Activated CD8-positive, alpha-beta memory T cell treated with anti-CD3 and anti-CD28 coated beads for 1 hour (primary cell): ENCODE data around the gene COP1.

Source experiments
- DNase-seq, 2 donors: peaks; one replicate each; pipeline ENCODE4 v3.0.0-alpha.2; 2020; ENCODE audit warnings: low read depth in 1 of 2; ENCODE audit errors: extremely low read depth in 1 of 2

COP1 gene

GRCh38 chr1:176201568-176201967 lies 5.5 kb downstream of the COP1 start:
- no peak for DNase-seq

GRCh38 chr1:176199707-176200106 lies 7.4 kb downstream of the COP1 start:
- no peak for DNase-seq

GRCh38 chr1:176198413-176198812 lies 8.7 kb downstream of the COP1 start:
- no peak for DNase-seq

- DNase-seq: no peak
Measured at GRCh38 chr1:176196728-176197127, 10.4 kb downstream of the COP1 start.

GRCh38 chr1:176195547-176195946 lies 11.5 kb downstream of the COP1 start:
- DNase-seq: no peak

GRCh38 chr1:176193663-176194062 lies 13.4 kb downstream of the COP1 start:
- DNase-seq: no peak

GRCh38 chr1:176193023-176193422 lies 14.1 kb downstream of the COP1 start:
- DNase-seq: no peak

- DNase-seq: no peak
Measured at GRCh38 chr1:176188604-176189003, 18.5 kb downstream of the COP1 start.

GRCh38 chr1:176187001-176187400 lies 20.1 kb downstream of the COP1 start:
- DNase-seq: no peak

GRCh38 chr1:176183618-176184017 lies 23.5 kb downstream of the COP1 start:
- no peak for DNase-seq

- no peak for DNase-seq
Measured at GRCh38 chr1:176178316-176178715, 28.8 kb downstream of the COP1 start.

GRCh38 chr1:176177764-176178163 lies 29.3 kb downstream of the COP1 start:
- DNase-seq: no peak

- no peak for DNase-seq
Measured at GRCh38 chr1:176174108-176174507, 33.0 kb downstream of the COP1 start.

- no peak for DNase-seq
Measured at GRCh38 chr1:176172215-176172614, 34.9 kb downstream of the COP1 start.

- DNase-seq: no peak
Measured at GRCh38 chr1:176167210-176167609, 39.9 kb downstream of the COP1 start.

GRCh38 chr1:176165573-176165972 lies 41.5 kb downstream of the COP1 start:
- no peak for DNase-seq

GRCh38 chr1:176164014-176164678 lies 42.9 kb downstream of the COP1 start:
- DNase-seq: no peak

- DNase-seq: no peak
Measured at GRCh38 chr1:176159993-176160392, 47.1 kb downstream of the COP1 start.

- no peak for DNase-seq
Measured at GRCh38 chr1:176157995-176158394, 49.1 kb downstream of the COP1 start.

- no peak for DNase-seq
Measured at GRCh38 chr1:176149939-176150807, 56.9 kb downstream of the COP1 start.

GRCh38 chr1:176144526-176144925 lies 62.6 kb downstream of the COP1 start:
- DNase-seq: no peak

GRCh38 chr1:176142973-176143372 lies 64.1 kb downstream of the COP1 start:
- no peak for DNase-seq
